WTC11 (cell line): ENCODE measurements around the gene RFC1. TPM values are rescaled to one million over a fixed set of nuclear protein-coding genes. Genes with fewer than 3 reads are reported as not detected.

Source experiments
- ATAC-seq: fragments of 200-7000 bp; cut with Tn5 transposase; 2 replicates; pipeline ENCODE4 v1.10.0; 2021; ENCODE audit warnings: mild to moderate bottlenecking, moderate library complexity
- CTCF ChIA-PET: fragments of 300-600 bp; sonication (Branson Sonifier 250); formaldehyde crosslinking; loops from one replicate; lab custom pipeline; 2021; ENCODE audit warnings: antibody characterized with exemption; lab: Charles Lee
- POLR2A ChIA-PET: fragments of 350-600 bp; sonication (Branson Sonifier 250); formaldehyde crosslinking; loops from one replicate; lab custom pipeline; 2021; ENCODE audit warnings: antibody characterized with exemption; lab: Charles Lee
- DNase-seq: peaks from one replicate; pipeline ENCODE4 v3.0.0; 2021; ENCODE audit warnings: low spot score
- H3K27ac Mint-ChIP-seq: 2 replicates; pipeline ENCODE4 v1.8.0; 2021; ENCODE audit warnings: mixed read lengths
- H3K27me3 Mint-ChIP-seq: 2 replicates; pipeline ENCODE4 v1.8.0; 2021; ENCODE audit warnings: low read depth, mild to moderate bottlenecking, moderate library complexity, mixed read lengths
- H3K36me3 Mint-ChIP-seq: 2 replicates; pipeline ENCODE4 v1.8.0; 2021; ENCODE audit warnings: mixed read lengths
- H3K4me1 Mint-ChIP-seq: 2 replicates; pipeline ENCODE4 v1.8.0; 2022; ENCODE audit warnings: mixed read lengths
- H3K4me3 Mint-ChIP-seq: 2 replicates; pipeline ENCODE4 v1.8.0; 2021; ENCODE audit warnings: mild to moderate bottlenecking, moderate library complexity, mixed read lengths
- H3K9me3 Mint-ChIP-seq: 2 replicates; pipeline ENCODE4 v1.8.0; 2021; ENCODE audit warnings: mixed read lengths
- ARID4B ChIP-seq: sonication (generic); formaldehyde crosslinking; IDR thresholded peaks from 2 replicates; pipeline ENCODE4 v1.8.0; 2023; ENCODE audit warnings: missing genetic modification reagents, mild to moderate bottlenecking, borderline replicate concordance
- CBFB ChIP-seq: sonication (generic); formaldehyde crosslinking; IDR thresholded peaks from 2 replicates; pipeline ENCODE4 v1.8.1; 2022; ENCODE audit warnings: mild to moderate bottlenecking, low read depth, missing genetic modification reagents
- FOXJ3 ChIP-seq: sonication (generic); formaldehyde crosslinking; IDR thresholded peaks from 2 replicates; pipeline ENCODE4 v1.9.0; 2021; ENCODE audit warnings: missing genetic modification reagents, mild to moderate bottlenecking, borderline replicate concordance
- FOXK1 ChIP-seq: sonication (generic); formaldehyde crosslinking; IDR thresholded peaks from 2 replicates; pipeline ENCODE4 v1.8.0; 2022; ENCODE audit warnings: mild to moderate bottlenecking, moderate library complexity, missing genetic modification reagents
- IRF1 ChIP-seq: sonication (generic); formaldehyde crosslinking; IDR thresholded peaks from 2 replicates; pipeline ENCODE4 v1.8.0; 2023; ENCODE audit warnings: missing genetic modification reagents
- KAT7 ChIP-seq: sonication (generic); formaldehyde crosslinking; IDR thresholded peaks from 2 replicates; pipeline ENCODE4 v1.8.1; 2023; ENCODE audit warnings: missing genetic modification reagents, mild to moderate bottlenecking, borderline replicate concordance
- NR2C2 ChIP-seq: sonication (generic); formaldehyde crosslinking; IDR thresholded peaks from 2 replicates; pipeline ENCODE4 v1.8.0; 2022; ENCODE audit warnings: mild to moderate bottlenecking, missing genetic modification reagents
- OVOL2 ChIP-seq: fragments of 250-450 bp; sonication (Bioruptor Pico); IDR thresholded peaks from 2 replicates; pipeline ENCODE4 v1.9.0; 2021; ENCODE audit warnings: mild to moderate bottlenecking, borderline replicate concordance
- RORB ChIP-seq: fragments of 250-450 bp; sonication (Bioruptor Pico); IDR thresholded peaks from 2 replicates; pipeline ENCODE4 v1.9.0; 2021; ENCODE audit warnings: mild to moderate bottlenecking
- SMAD3 ChIP-seq: sonication (generic); formaldehyde crosslinking; IDR thresholded peaks from 2 replicates; pipeline ENCODE4 v1.8.0; 2022; ENCODE audit warnings: missing genetic modification reagents, mild to moderate bottlenecking, borderline replicate concordance
- SOX15 ChIP-seq: fragments of 250-450 bp; sonication (Bioruptor Pico); IDR thresholded peaks from 2 replicates; pipeline ENCODE4 v1.9.0; 2021; ENCODE audit warnings: mild to moderate bottlenecking
- USF1 ChIP-seq: sonication (generic); formaldehyde crosslinking; IDR thresholded peaks from 2 replicates; pipeline ENCODE4 v1.8.0; 2022; ENCODE audit warnings: mild to moderate bottlenecking, missing genetic modification reagents
- ZNF138 ChIP-seq: sonication (generic); formaldehyde crosslinking; conservative IDR thresholded peaks from 2 replicates; pipeline ENCODE4 v1.8.1; 2022; ENCODE audit warnings: mild to moderate bottlenecking, moderate library complexity, missing genetic modification reagents
- ZNF219 ChIP-seq: sonication (generic); formaldehyde crosslinking; IDR thresholded peaks from 2 replicates; pipeline ENCODE4 v1.8.0; 2023; ENCODE audit warnings: missing genetic modification reagents, mild to moderate bottlenecking, borderline replicate concordance
- ZNF263 ChIP-seq: sonication (generic); formaldehyde crosslinking; IDR thresholded peaks from 2 replicates; pipeline ENCODE4 v1.8.1; 2022; ENCODE audit warnings: low read depth, mild to moderate bottlenecking, moderate library complexity, missing genetic modification reagents
- total RNA-seq: library from RNA; stranded (reverse); gene quantifications from 3 replicates; pipeline ENCODE4 v1.2.3, GENCODE V29; 2021
- TF ChIP-seq, protein P1 (sequence below): sonication (generic); formaldehyde crosslinking; conservative IDR thresholded peaks from 2 replicates; pipeline ENCODE4 v1.8.1; 2023; ENCODE audit warnings: mild to moderate bottlenecking, low read depth, missing genetic modification reagents, moderate library complexity
- TF ChIP-seq, protein P2 (sequence below): sonication (generic); formaldehyde crosslinking; IDR thresholded peaks from 2 replicates; pipeline ENCODE4 v1.8.1; 2022; ENCODE audit warnings: low read depth, mild to moderate bottlenecking, moderate library complexity, missing genetic modification reagents, borderline replicate concordance
- TF ChIP-seq, protein P3 (sequence below): sonication (generic); formaldehyde crosslinking; IDR thresholded peaks from 2 replicates; pipeline ENCODE4 v1.8.0; 2022; ENCODE audit warnings: mild to moderate bottlenecking, missing genetic modification reagents
- TF ChIP-seq, protein P4 (sequence below): fragments of 250-450 bp; sonication (Bioruptor Pico); conservative IDR thresholded peaks from 2 replicates; pipeline ENCODE4 v1.9.0; 2021; ENCODE audit warnings: mild to moderate bottlenecking
- TF ChIP-seq, protein P5 (sequence below): fragments of 250-450 bp; sonication (Bioruptor Pico); IDR thresholded peaks from 2 replicates; pipeline ENCODE4 v1.9.0; 2021; ENCODE audit warnings: moderate library complexity, mild to moderate bottlenecking, inconsistent platforms, borderline replicate concordance

The RFC1 gene
- total RNA-seq, 1 experiment from 2014 or later: 59.4 TPM

GRCh38 chr4:39384563-39384962, 18.4 kb upstream of the RFC1 start:
- ChIA-PET POLR2A (no interaction called here), CTCF (interaction anchor here (0.7 to 1.2 kb wide), 2 partner anchors 10 to 49 kb away, joined by 3 to 4 read pairs; no protein-coding TSS in a partner anchor)
- peaks cover 3% of the 10 kb centered on the region; the same call in 1 of the 2 replicates for H3K27me3 Mint-ChIP-seq
- DNase-seq (no peak), ATAC-seq (peak; percentile 70)
- TF ChIP-seq KAT7 (CRISPR knock-in tag): no peak
- TF ChIP-seq ZNF219: no peak
- TF ChIP-seq SMAD3: no peak
- TF ChIP-seq, protein P1, sequence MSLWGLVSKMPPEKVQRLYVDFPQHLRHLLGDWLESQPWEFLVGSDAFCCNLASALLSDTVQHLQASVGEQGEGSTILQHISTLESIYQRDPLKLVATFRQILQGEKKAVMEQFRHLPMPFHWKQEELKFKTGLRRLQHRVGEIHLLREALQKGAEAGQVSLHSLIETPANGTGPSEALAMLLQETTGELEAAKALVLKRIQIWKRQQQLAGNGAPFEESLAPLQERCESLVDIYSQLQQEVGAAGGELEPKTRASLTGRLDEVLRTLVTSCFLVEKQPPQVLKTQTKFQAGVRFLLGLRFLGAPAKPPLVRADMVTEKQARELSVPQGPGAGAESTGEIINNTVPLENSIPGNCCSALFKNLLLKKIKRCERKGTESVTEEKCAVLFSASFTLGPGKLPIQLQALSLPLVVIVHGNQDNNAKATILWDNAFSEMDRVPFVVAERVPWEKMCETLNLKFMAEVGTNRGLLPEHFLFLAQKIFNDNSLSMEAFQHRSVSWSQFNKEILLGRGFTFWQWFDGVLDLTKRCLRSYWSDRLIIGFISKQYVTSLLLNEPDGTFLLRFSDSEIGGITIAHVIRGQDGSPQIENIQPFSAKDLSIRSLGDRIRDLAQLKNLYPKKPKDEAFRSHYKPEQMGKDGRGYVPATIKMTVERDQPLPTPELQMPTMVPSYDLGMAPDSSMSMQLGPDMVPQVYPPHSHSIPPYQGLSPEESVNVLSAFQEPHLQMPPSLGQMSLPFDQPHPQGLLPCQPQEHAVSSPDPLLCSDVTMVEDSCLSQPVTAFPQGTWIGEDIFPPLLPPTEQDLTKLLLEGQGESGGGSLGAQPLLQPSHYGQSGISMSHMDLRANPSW (CRISPR knock-in tag): no peak
- no peak for TF ChIP-seq ZNF138
- TF ChIP-seq RORB (CRISPR knock-in tag): no peak
- TF ChIP-seq, protein P2, sequence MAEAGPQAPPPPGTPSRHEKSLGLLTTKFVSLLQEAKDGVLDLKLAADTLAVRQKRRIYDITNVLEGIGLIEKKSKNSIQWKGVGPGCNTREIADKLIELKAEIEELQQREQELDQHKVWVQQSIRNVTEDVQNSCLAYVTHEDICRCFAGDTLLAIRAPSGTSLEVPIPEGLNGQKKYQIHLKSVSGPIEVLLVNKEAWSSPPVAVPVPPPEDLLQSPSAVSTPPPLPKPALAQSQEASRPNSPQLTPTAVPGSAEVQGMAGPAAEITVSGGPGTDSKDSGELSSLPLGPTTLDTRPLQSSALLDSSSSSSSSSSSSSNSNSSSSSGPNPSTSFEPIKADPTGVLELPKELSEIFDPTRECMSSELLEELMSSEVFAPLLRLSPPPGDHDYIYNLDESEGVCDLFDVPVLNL (CRISPR knock-in tag): no peak
- TF ChIP-seq, protein P3, sequence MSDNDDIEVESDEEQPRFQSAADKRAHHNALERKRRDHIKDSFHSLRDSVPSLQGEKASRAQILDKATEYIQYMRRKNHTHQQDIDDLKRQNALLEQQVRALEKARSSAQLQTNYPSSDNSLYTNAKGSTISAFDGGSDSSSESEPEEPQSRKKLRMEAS (CRISPR knock-in tag): no peak
- TF ChIP-seq, protein P4, sequence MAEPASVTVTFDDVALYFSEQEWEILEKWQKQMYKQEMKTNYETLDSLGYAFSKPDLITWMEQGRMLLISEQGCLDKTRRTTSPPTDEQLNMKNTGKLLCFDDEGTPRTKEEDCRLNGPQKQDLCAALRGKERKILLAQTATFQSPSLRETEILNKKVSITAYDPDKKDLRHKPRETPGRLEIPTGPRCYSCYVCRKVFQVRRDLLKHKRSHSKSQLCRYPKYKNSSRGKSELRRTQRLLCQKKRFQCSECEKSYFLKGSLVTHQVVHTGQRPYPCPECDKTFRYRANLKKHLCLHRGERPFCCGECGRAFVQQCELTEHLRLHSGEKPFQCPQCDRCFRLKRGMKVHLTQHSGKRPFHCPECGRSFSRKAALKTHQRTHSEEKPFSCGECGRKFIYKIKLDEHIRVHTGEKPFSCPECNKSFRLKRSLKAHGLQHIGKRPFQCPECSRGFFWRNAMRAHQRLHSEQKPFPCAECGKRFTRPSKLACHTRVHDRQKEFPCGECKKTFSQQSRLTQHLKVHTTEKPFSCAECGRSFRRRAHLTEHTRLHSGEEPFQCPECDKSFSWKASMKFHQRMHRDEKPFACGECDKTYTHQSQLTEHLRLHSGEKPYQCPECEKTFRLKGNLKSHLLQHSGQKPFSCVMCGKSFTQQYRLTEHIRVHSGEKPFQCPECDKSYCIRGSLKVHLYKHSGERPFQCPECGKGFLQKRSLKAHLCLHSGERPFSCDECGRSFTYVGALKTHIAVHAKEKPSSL (CRISPR knock-in tag): no peak
- no peak for TF ChIP-seq FOXK1 (CRISPR knock-in tag)
- TF ChIP-seq ARID4B (CRISPR knock-in tag): no peak
- TF ChIP-seq OVOL2 (CRISPR knock-in tag): no peak
- TF ChIP-seq NR2C2 (CRISPR knock-in tag): no peak
- TF ChIP-seq, protein P5, sequence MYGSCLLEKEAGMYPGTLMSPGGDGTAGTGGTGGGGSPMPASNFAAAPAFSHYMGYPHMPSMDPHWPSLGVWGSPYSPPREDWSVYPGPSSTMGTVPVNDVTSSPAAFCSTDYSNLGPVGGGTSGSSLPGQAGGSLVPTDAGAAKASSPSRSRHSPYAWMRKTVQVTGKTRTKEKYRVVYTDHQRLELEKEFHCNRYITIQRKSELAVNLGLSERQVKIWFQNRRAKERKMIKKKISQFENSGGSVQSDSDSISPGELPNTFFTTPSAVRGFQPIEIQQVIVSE (CRISPR knock-in tag): no peak
- no peak for TF ChIP-seq CBFB
- no peak for TF ChIP-seq USF1
- no peak for TF ChIP-seq FOXJ3
- no peak for TF ChIP-seq SOX15
- TF ChIP-seq IRF1: no peak
- no peak for TF ChIP-seq ZNF263
- H3K4me3 Mint-ChIP-seq: no peak overlapping the region
- peaks cover 8% of the 10 kb centered on the region; the same call in 1 of the 2 replicates for H3K9me3 Mint-ChIP-seq
- no peak overlapping the region for H3K27ac Mint-ChIP-seq
- H3K36me3 Mint-ChIP-seq: no peaks in the 10 kb centered on the region
- peaks cover 7% of the 10 kb centered on the region for H3K4me1 Mint-ChIP-seq
